Transverse colon (tissue), 4 donors: ENCODE measurements around the gene DHRS7C. TPM values are rescaled to one million over a fixed set of nuclear protein-coding genes. Genes with fewer than 3 reads are reported as not detected.
"Not testable (repeated sequence)": the region's sequence is repeated elsewhere in the genome, so short reads cannot be mapped to it uniquely, and the experiment has no call there.

Experiments used
- DNase-seq: peaks from one replicate; pipeline ENCODE4 v3.0.0-alpha.2; 2019
- H3K27ac ChIP-seq, 4 donors: fragments of 200-600 bp; sonication (generic); 2 replicates each; pipeline ENCODE4 v1.5.1; 2016 to 2018; ENCODE audit warnings: inconsistent platforms in 4 of 4
- H3K27me3 ChIP-seq: fragments of 200-600 bp; sonication (generic); 2 replicates; pipeline ENCODE4 v1.5.1; 2017; ENCODE audit warnings: inconsistent platforms
- H3K36me3 ChIP-seq, 4 donors: fragments of 200-600 bp; sonication (generic); 2 replicates each; pipeline ENCODE4 v1.5.1; 2017 to 2019; ENCODE audit warnings: inconsistent platforms in 4 of 4
- H3K4me1 ChIP-seq, 4 donors: fragments of 200-600 bp; sonication (generic); 2 replicates each; pipeline ENCODE4 v1.5.1; 2017 to 2020; ENCODE audit warnings: inconsistent platforms in 4 of 4
- H3K4me3 ChIP-seq, 4 donors: fragments of 200-600 bp; sonication (generic); 1 replicate in 1 of 4; 2 replicates in 3 of 4; pipeline versions ENCODE4 v1.5.1 to v1.6.1; 2017 to 2019; ENCODE audit warnings: inconsistent platforms in 4 of 4
- H3K9me3 ChIP-seq, 2 donors: fragments of 200-600 bp; sonication (generic); 2 replicates each; pipeline ENCODE4 v1.5.1; 2017 to 2019; ENCODE audit warnings: inconsistent platforms in 2 of 2
- CTCF ChIP-seq, 5 experiments: fragments of 200-600 bp in 3 of 5; fragments of 450-650 bp in 2 of 5; sonication (generic) in 3 of 5; IDR thresholded peaks; 1 replicate in 2 of 5; 2 replicates in 3 of 5; pipeline ENCODE4 v1.5.1; 2016 to 2017; ENCODE audit warnings: antibody characterized with exemption in 5 of 5, inconsistent platforms in 3 of 5, mild to moderate bottlenecking in 2 of 5, moderate library complexity in 1 of 5
- EP300 ChIP-seq: sonication (generic); formaldehyde crosslinking; IDR thresholded peaks from one replicate; pipeline ENCODE4 v1.6.1; 2017; ENCODE audit warnings: antibody characterized with exemption, low read depth
- POLR2A ChIP-seq: fragments of 450-650 bp; IDR thresholded peaks from one replicate; pipeline ENCODE4 v1.6.1; 2016; ENCODE audit warnings: antibody characterized with exemption, mild to moderate bottlenecking, moderate library complexity
- POLR2AphosphoS5 ChIP-seq, 3 donors: sonication (generic); formaldehyde crosslinking; IDR thresholded peaks; one replicate each; pipeline ENCODE4 v1.6.1; 2016; ENCODE audit warnings: antibody characterized with exemption in 3 of 3
- WGBS, 2 donors: methylation state at CpG; one replicate each; pipeline ENCODE4 v1.1.5; 2018; ENCODE audit warnings: low coverage in 1 of 2; 5-methylcytosine and 5-hydroxymethylcytosine counted together
- in situ Hi-C, 4 donors: fragments of 200-750 bp; cut with MboI; loops; one replicate each; pipeline versions ENCODE4 v1.15.0 to v1.15.1; 2017; ENCODE audit warnings: low sequenced_read_pairs in 3 of 4, low pct_ligation_motif_present in 1 of 4, low pct_unique_long_range_greater_than_20kb in 1 of 4
- intact Hi-C: fragments of 100-400 bp; cut with DNase I; formaldehyde crosslinking; loops from one replicate; pipeline ENCODE4 v1.15.1; 2023; ENCODE audit warnings: low total_unique reads
- total RNA-seq, 4 donors: library from RNA; depleted of rRNA; stranded (reverse); fragments of >200 nt; gene quantifications; one replicate each; pipeline ENCODE4 v1.1.0, GENCODE V29; 2016

The DHRS7C gene
- total RNA-seq, 4 donors from 2014 or later = not detected

- no peak overlapping the region for H3K27ac ChIP-seq
- in situ Hi-C loops (no loop called here), intact Hi-C loops (no loop called here)
- TF ChIP-seq POLR2A = no peak
- no peak for TF ChIP-seq CTCF (IDR thresholded peaks at IDR 0.05)
- no peak for TF ChIP-seq EP300
- no peak for TF ChIP-seq POLR2AphosphoS5 (IDR thresholded peaks at IDR 0.05)
- no peak for DNase-seq
- no peaks in the 10 kb centered on the region for H3K4me1 ChIP-seq
- no peaks in the 10 kb centered on the region for H3K9me3 ChIP-seq
- WGBS, 2 donors = 57 to 83% methylated on average over 1 to 8 of the region's 8 CpGs
- no peaks in the 10 kb centered on the region for H3K27me3 ChIP-seq
- no peaks in the 10 kb centered on the region for H3K36me3 ChIP-seq
- H3K4me3 ChIP-seq = no peak overlapping the region
These were observed 2.8 kb downstream of the DHRS7C start for GRCh38 chr17:9788601-9789000.

GRCh38 chr17:9784544-9784943 lies 6.8 kb downstream of the DHRS7C start:
- Histone ChIP-seq H3K27me3 (no peaks in the 10 kb centered on the region), H3K4me3 (no peak overlapping the region), H3K4me1 (no peaks in the 10 kb centered on the region), H3K9me3 (no peaks in the 10 kb centered on the region), H3K27ac (no peak overlapping the region), H3K36me3 (no peaks in the 10 kb centered on the region)
- WGBS, 2 donors = 93% methylated on average over 2 of the region's 2 CpGs
- in situ Hi-C loops (no loop called here), intact Hi-C loops (no loop called here)
- TF ChIP-seq EP300 (no peak), POLR2A (no peak), POLR2AphosphoS5 (IDR thresholded peaks at IDR 0.05) (no peak), CTCF (IDR thresholded peaks at IDR 0.05) (no peak)
- no peak for DNase-seq

- H3K4me1 ChIP-seq, H3K4me3 ChIP-seq, H3K9me3 ChIP-seq, in situ Hi-C loops, H3K27ac ChIP-seq, DNase-seq, H3K36me3 ChIP-seq, H3K27me3 ChIP-seq, intact Hi-C loops: not testable (repeated sequence)
- 90% methylated on average over 5 of the region's 5 CpGs for WGBS, 2 donors
These were observed 7.9 kb downstream of the DHRS7C start for GRCh38 chr17:9783465-9783864.

GRCh38 chr17:9783050-9783449 lies 8.3 kb downstream of the DHRS7C start:
- no peak for DNase-seq
- Histone ChIP-seq H3K36me3 (no peaks in the 10 kb centered on the region), H3K4me1 (no peaks in the 10 kb centered on the region), H3K27ac (no peak overlapping the region), H3K9me3 (no peaks in the 10 kb centered on the region), H3K27me3 (no peaks in the 10 kb centered on the region), H3K4me3 (no peak overlapping the region)
- WGBS, 2 donors = 50 to 74% methylated on average over 2 to 4 of the region's 4 CpGs
- no peak for TF ChIP-seq POLR2AphosphoS5 (IDR thresholded peaks at IDR 0.05)
- no peak for TF ChIP-seq EP300
- no peak for TF ChIP-seq POLR2A
- no peak for TF ChIP-seq CTCF (IDR thresholded peaks at IDR 0.05)
- in situ Hi-C loops = no loop called here
- intact Hi-C loops = no loop called here

- no peak overlapping the region for H3K4me3 ChIP-seq
- in situ Hi-C loops (no loop called here), intact Hi-C loops (no loop called here)
- H3K36me3 ChIP-seq = no peaks in the 10 kb centered on the region
- no peaks in the 10 kb centered on the region for H3K4me1 ChIP-seq
- H3K27me3 ChIP-seq = no peaks in the 10 kb centered on the region
- no peaks in the 10 kb centered on the region for H3K9me3 ChIP-seq
- DNase-seq = no peak
- TF ChIP-seq POLR2AphosphoS5 (IDR thresholded peaks at IDR 0.05) (no peak), EP300 (no peak), POLR2A (no peak)
- 71 to 81% methylated on average over 2 to 3 of the region's 3 CpGs for WGBS, 2 donors
- H3K27ac ChIP-seq = no peak overlapping the region
These were observed 10.8 kb downstream of the DHRS7C start for GRCh38 chr17:9780552-9780951.
